Thymus (tissue), 11 donors: ENCODE measurements around the gene MLLT1. TPM values are rescaled to one million over a fixed set of nuclear protein-coding genes. Genes with fewer than 3 reads are reported as not detected.
A peak's percentile ranks its signal among the peaks of the same experiment; 100 is the strongest.

Experiments used
- DNase-seq, 9 donors: peaks; one replicate each; pipeline ENCODE4 v3.0.0-alpha.2; 2013; ENCODE audit warnings: low spot score in 9 of 9, low read depth in 6 of 9, missing footprints in 1 of 9
- H3K27ac ChIP-seq, 2 donors: one replicate each; pipeline ENCODE4 v1.5.1; 2013; ENCODE audit warnings: control low read depth in 1 of 2, low read depth in 1 of 2, low read length in 1 of 2, mild to moderate bottlenecking in 1 of 2, moderate library complexity in 1 of 2
- H3K27me3 ChIP-seq, 2 donors: one replicate each; pipeline ENCODE4 v1.5.1; 2013; ENCODE audit warnings: low read length in 1 of 2; ENCODE audit not compliant: control insufficient read depth in 2 of 2, insufficient read depth in 1 of 2
- H3K36me3 ChIP-seq, 2 donors: one replicate each; pipeline ENCODE4 v1.5.1; 2013; ENCODE audit warnings: low read length in 1 of 2, mild to moderate bottlenecking in 1 of 2, moderate library complexity in 1 of 2; ENCODE audit not compliant: control insufficient read depth in 2 of 2, insufficient read depth in 2 of 2
- H3K4me1 ChIP-seq, 2 donors: one replicate each; pipeline ENCODE4 v1.5.1; 2013; ENCODE audit warnings: low read length in 2 of 2; ENCODE audit not compliant: control insufficient read depth in 2 of 2, insufficient read depth in 2 of 2
- H3K4me3 ChIP-seq, 2 donors: one replicate each; pipeline ENCODE4 v1.5.1; 2013; ENCODE audit warnings: low read length in 2 of 2, control low read depth in 1 of 2, mild to moderate bottlenecking in 1 of 2
- H3K9me3 ChIP-seq, 2 donors: one replicate each; pipeline ENCODE4 v1.5.1; 2013; ENCODE audit warnings: low read length in 1 of 2, mild to moderate bottlenecking in 1 of 2; ENCODE audit not compliant: control insufficient read depth in 2 of 2, insufficient read depth in 1 of 2
- WGBS: extraction: QIAGEN DNeasy Blood & Tissue Kit; methylation state at CpG from one replicate; pipeline ENCODE4 v1.1.7; 2013; 5-methylcytosine and 5-hydroxymethylcytosine counted together
- polyA plus RNA-seq: library from polyadenylated mRNA; stranded (reverse); fragments of 200-250 nt; gene quantifications from one replicate; pipeline ENCODE4 v1.2.3, GENCODE V29; 2013
- total RNA-seq: library from RNA; stranded (reverse); fragments of 120-200 nt; gene quantifications from one replicate; pipeline ENCODE4 v1.2.4, GENCODE V29; 2013
- donor health status: healthy.

Gene MLLT1
- total and polyA plus RNA-seq, 2 donors = 6.9 to 24.7 TPM

DNA sequence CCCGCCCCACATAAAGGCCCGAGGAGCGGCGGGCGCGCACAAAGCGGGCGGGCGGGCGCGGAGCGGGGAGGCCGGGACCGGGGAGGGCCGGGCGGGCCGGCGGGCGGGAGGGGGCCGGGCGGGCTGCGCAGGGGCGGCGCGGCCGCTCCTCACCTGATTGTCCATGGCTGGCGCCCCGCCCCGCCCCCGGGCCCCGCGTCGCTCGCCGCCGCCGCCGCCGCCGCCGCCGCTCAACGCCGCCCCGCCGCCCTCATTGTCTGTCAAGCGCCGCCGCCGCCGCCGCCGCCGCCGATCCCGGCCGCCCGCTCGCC is 200 bp downstream of the MLLT1 start:
- Histone ChIP-seq H3K4me1 (peaks cover 8 to 52% of the 10 kb centered on the region in 2 donors), H3K27ac (peak overlapping the region in 1 of 2 donors; percentile 89), H3K27me3 (no peaks in the 10 kb centered on the region), H3K4me3 (peak overlapping the region; percentile 67 to 86), H3K9me3 (no peaks in the 10 kb centered on the region), H3K36me3 (peaks cover 3 to 14% of the 10 kb centered on the region in 2 donors)
- under 1% methylated on average over 52 of the region's 59 CpGs for WGBS
- no peak for DNase-seq

DNA sequence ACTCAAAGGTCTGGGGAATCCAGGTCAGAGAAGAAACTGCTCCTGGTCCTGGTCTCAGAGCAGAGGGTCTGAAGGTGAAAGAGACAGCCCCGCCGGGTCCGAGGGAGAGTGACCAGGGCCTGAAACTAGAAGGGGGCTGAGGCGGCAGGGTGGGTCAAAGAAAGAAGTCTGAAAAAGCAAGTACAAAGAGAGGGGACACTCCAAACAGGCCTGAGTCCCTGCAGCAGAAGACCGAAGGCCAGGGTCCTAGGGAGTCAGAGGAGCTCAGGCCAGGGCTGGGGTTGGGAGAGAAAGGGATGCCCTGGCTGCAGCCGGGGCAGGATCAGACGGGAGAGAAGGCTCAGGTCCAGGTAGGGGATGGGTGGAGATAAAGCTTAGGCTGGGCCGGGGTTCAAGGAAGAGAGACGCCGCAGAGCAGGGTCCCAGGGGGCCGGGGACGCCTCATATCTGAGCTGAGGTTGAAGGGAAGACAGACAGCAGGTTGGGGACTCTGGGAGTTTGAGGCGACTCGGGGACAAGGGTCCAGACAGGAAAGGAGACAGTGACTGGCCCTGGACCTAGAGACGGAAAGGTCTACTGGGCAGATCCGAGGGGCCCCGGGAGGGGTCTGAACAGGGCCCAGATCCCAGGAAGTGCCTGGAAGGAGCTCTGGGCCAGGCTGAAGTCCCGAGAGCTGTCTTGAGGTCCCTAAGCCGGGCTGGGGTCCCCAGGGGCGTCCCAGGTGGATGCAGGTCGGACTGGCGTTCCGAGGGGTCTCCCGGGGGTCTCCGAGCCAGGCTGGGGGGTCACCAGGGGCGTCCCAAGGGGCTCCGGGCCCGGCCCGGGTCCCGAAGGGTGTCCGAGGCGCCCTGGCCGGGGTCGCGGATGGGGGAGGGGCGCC is 795 bp downstream of the MLLT1 start:
- Histone ChIP-seq H3K27ac (peak overlapping the region; percentile 46 to 79), H3K4me1 (peaks cover 8 to 58% of the 10 kb centered on the region in 2 donors), H3K36me3 (peaks cover 4 to 14% of the 10 kb centered on the region in 2 donors), H3K4me3 (peak overlapping the region; percentile 67 to 86), H3K27me3 (no peaks in the 10 kb centered on the region), H3K9me3 (no peaks in the 10 kb centered on the region)
- peak in 3 of 9 donors; percentile 4 to 31 (median 17) for DNase-seq
- 17% methylated on average over 36 of the region's 36 CpGs for WGBS

DNA sequence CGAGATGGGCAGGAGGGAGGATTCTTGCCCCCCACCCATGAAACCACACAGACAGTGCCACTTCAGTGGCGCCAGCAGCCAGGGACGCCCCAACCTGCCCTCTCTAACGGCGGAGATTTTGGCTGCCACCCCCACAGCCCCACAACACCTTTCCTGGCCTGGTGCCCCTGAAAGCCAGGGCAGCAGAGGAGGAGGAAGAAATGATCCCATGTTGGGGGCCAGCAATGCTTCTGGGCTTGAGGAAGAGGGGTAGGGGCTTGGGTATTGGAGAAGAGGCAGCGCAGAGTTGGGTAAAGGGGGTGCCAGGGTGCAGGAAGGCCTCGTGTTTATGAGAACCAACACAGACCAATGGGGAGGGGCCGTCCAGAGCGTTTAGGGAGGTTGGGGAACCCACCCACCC is 1.7 kb downstream of the MLLT1 start:
- no peak overlapping the region for H3K4me3 ChIP-seq
- DNase-seq = no peak
- WGBS = 73% methylated on average over 9 of the region's 9 CpGs
- no peaks in the 10 kb centered on the region for H3K27me3 ChIP-seq
- H3K9me3 ChIP-seq = no peaks in the 10 kb centered on the region
- H3K4me1 ChIP-seq = peaks cover 8 to 62% of the 10 kb centered on the region in 2 donors
- no peak overlapping the region for H3K27ac ChIP-seq
- H3K36me3 ChIP-seq = peaks cover 6 to 14% of the 10 kb centered on the region in 2 donors

DNA sequence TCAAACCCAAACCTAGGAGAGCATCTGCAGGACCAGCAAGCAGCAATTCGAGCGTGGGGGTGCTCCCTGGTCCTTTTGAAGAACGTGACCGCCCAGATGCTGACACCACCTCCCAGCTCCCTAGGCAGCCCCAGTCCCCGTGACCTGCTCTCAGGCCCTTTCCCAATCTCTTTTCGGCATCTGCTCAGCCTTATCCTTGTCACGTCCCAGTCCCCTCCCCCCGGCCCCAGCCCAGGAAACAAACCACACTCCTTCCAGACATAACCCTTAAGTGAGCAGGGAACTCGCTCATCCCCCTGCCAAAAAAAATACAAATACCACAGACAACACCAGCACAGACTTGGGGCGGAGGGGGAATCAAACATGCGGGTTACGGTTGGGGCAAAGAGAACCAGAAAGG is 3.3 kb downstream of the MLLT1 start:
- DNase-seq = no peak
- Histone ChIP-seq H3K4me1 (peaks cover 8 to 73% of the 10 kb centered on the region in 2 donors), H3K27ac (no peak overlapping the region), H3K36me3 (peaks cover 6 to 14% of the 10 kb centered on the region in 2 donors), H3K27me3 (no peaks in the 10 kb centered on the region), H3K4me3 (no peak overlapping the region), H3K9me3 (no peaks in the 10 kb centered on the region)
- WGBS = 93% methylated on average over 12 of the region's 12 CpGs

DNA sequence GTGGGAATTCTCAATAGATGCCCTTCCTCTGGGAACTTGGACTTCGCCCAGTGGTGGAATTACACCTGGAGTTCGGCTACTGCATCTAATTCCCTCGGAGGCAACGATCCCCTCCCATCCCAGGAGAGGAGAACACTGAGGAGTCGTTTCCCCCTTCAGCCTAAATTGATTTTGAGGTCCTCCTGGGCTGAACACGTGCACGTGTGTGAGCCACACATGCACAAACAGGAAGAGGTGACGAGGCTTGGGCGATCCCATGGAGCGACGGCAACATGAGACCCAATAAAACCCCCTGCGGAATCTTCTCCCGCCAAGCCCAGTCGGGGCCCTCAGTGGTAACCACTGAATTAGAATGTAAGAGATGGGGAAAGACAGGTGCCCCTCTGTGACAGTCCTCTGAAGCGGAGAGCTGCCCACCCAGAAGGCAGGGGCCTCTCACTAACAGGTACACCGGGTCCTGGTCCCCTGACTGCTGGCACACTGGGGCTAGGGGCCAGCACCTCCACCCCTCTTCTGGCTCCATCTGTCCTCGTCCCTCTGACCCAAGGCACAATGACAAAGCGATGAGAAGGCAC is 4.5 kb downstream of the MLLT1 start:
- H3K4me3 ChIP-seq = no peak overlapping the region
- no peak overlapping the region for H3K27ac ChIP-seq
- peaks cover 8 to 73% of the 10 kb centered on the region in 2 donors for H3K4me1 ChIP-seq
- no peaks in the 10 kb centered on the region for H3K9me3 ChIP-seq
- H3K27me3 ChIP-seq = no peaks in the 10 kb centered on the region
- peaks cover 9 to 20% of the 10 kb centered on the region in 2 donors for H3K36me3 ChIP-seq
- DNase-seq = no peak
- WGBS = 93% methylated on average over 18 of the region's 18 CpGs

DNA sequence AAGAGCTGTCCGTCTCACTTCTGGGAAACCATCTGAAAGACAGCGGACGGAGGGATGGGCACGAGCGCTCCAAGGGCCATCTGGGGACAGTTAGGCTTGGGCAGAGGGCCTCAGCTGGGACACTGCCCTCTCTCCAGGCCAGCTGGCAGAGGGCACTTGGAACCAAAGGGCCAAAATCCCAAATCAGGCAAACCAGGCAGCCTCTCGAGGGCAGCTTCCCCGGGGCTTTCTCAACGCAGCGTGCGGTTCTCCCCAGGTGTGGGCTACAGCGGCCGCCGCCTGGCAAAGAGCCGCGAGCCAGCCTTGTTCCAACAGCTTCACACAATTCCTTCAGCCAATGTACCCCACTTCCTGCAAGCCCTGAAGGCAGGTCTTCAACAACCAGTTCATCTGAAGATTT is 5.0 kb downstream of the MLLT1 start:
- no peak overlapping the region for H3K4me3 ChIP-seq

DNA sequence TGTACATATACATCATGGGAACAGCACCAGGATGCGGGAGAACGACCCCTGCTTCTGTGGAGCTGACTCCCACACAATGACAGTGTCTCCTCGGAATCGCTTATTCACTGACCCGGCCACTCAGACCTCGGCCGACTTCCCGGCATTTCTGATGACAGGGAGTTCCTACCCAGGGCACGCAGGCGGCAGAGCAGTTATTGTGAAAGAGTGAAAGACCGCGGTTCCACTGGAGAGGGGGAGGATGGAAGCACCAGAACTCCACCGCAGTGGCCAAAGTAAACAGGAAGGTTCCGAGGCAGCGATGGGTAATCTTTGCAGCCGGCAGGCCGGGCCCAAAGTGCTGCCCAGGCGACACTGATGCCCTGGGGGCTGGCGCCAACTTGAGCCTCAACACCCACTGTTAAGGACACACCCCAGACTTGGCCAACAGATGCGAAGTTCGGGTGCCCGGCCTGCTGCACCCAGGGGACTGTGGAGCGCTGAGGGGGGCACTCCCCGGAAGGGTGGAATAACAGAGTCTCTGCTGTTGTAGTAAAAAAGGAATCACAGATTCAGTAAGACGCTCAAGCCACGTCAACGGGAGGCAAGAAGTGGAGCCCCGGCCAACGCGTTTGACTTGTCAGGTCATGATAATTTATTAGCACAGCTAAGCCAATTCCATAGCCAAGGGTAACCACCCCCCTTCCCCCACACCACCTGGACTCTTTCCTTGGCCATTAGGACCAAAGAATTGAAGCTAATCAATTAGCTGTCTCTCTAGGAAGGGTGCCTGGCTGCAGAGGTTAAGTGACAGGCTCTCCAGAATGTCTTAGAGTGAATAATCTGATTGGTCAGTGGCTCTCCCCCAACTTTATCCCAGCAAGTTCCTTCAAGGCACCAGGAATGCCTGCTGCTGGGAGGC is 5.8 kb downstream of the MLLT1 start:
- no peak for DNase-seq
- 92% methylated on average over 30 of the region's 30 CpGs for WGBS
- H3K27me3 ChIP-seq = no peaks in the 10 kb centered on the region
- H3K4me1 ChIP-seq = peaks cover 5 to 73% of the 10 kb centered on the region in 2 donors
- peak overlapping the region in 1 of 2 donors; percentile 69 for H3K27ac ChIP-seq
- H3K36me3 ChIP-seq = peaks cover 22 to 33% of the 10 kb centered on the region in 2 donors
- H3K9me3 ChIP-seq = no peaks in the 10 kb centered on the region
- no peak overlapping the region for H3K4me3 ChIP-seq

More for the DNA sequence above, 5.0 kb downstream of the MLLT1 start:
- Histone ChIP-seq H3K4me1 (peaks cover 8 to 76% of the 10 kb centered on the region in 2 donors), H3K9me3 (no peaks in the 10 kb centered on the region), H3K36me3 (peaks cover 14 to 25% of the 10 kb centered on the region in 2 donors), H3K27me3 (no peaks in the 10 kb centered on the region), H3K27ac (peak overlapping the region in 1 of 2 donors; percentile 66)
- no peak for DNase-seq
- WGBS = 95% methylated on average over 15 of the region's 15 CpGs

DNA sequence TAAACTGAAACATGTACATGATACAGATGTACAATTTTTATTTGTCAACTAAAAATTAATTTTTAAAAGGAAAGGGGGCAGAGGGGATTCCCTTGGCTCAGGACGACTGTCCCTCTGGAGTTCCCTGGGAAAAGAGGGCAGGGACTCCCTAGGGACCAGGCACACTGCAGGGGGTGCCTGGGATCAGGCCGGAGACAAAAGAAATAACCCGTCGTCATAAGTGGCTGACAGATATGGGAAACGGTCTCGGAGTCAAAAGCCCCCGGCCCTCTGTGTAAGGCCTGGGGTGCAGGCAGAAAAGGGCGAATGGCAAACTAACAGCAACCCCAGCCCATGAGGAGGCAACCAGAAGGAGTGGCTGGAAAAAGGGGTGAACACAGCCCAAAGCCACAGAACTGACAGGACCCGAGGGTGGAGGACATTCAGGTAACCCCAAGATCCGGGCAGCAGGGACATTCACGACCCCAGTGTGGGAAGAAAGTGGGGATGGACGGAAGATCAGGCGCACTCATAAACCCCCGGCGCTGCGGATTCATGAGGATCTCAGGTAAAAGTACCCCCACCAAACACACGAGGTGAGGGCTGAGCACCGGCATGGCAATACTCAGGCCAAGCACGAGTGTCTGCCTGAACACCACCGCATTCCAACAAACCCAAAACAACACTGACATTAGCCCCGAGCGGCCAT is 6.7 kb downstream of the MLLT1 start:
- H3K27ac ChIP-seq = peak overlapping the region in 1 of 2 donors; percentile 3
- 95% methylated on average over 22 of the region's 22 CpGs for WGBS
- H3K36me3 ChIP-seq = peaks cover 28 to 35% of the 10 kb centered on the region in 2 donors
- no peak for DNase-seq
- peaks cover 0 to 65% of the 10 kb centered on the region in 2 donors for H3K4me1 ChIP-seq
- no peaks in the 10 kb centered on the region for H3K9me3 ChIP-seq
- no peak overlapping the region for H3K4me3 ChIP-seq
- no peaks in the 10 kb centered on the region for H3K27me3 ChIP-seq
